ENCODE data around the gene TPRN. TPM values are rescaled to one million over a fixed set of nuclear protein-coding genes. Genes with fewer than 3 reads are reported as not detected.

TPRN gene
- total RNA-seq, 1 experiment from 2014 or later: 24.9 TPM

GRCh38 chr9:137227853-137228505, 27.4 kb upstream of the TPRN start:
- no peaks in the 10 kb centered on the region for H3K9me2 ChIP-seq (ENCODE audit: insufficient read depth)
- H2AFZ ChIP-seq (ENCODE audit: low read depth, low read length, poor library complexity, severe bottlenecking): no peak overlapping the region
- ChIA-PET RAD21 (ENCODE audit: low non-redundant PET in 1 of 2, low total read pairs in 2 of 2, uncharacterized antibody in 2 of 2, unreplicated experiment in 2 of 2) (interaction anchor here (0.6 to 1.9 kb wide), 8 partner anchors 14 to 181 kb away, joined by 3 to 9 read pairs (median 4); partner anchors contain the start of genes ANAPC2 (in 2 of the 2) and SSNA1 (in 2 of the 2)), CTCF (interaction anchor here (0.6 to 4.7 kb wide), 18 partner anchors 9 to 199 kb away, joined by 3 to 43 read pairs (median 6); partner anchors contain the start of genes ANAPC2, LRRC26, SAPCD2 and SSNA1), POLR2A (interaction anchor here (0.9 to 2.5 kb wide), 7 partner anchors 9 to 98 kb away, joined by 3 to 16 read pairs (median 3); partner anchors contain the start of genes ANAPC2, SSNA1, TPRN and TUBB4B)
- BruUV-seq (replicated peaks): no TSS peak
- TF ChIP-seq SP1 (IDR thresholded peaks at IDR 0.05; ENCODE audit: low read depth): no peak
- no peak for TF ChIP-seq POLR2A (IDR thresholded peaks at IDR 0.05; ENCODE audit: borderline replicate concordance, extremely low read depth, insufficient read depth, insufficient read length)
- no peak for TF ChIP-seq YY1 (IDR thresholded peaks at IDR 0.05; ENCODE audit: extremely low read depth, insufficient replicate concordance, low read depth, low read length)
- no peak for TF ChIP-seq FOSL1 (IDR thresholded peaks at IDR 0.05; ENCODE audit: low read depth)
- no peak for TF ChIP-seq ELF1 (IDR thresholded peaks at IDR 0.05; ENCODE audit: borderline replicate concordance, low read depth)
- no peak for TF ChIP-seq EZH2phosphoT487 (IDR thresholded peaks at IDR 0.05; ENCODE audit: borderline replicate concordance)
- no peak for TF ChIP-seq ZFX (IDR thresholded peaks at IDR 0.05)
- TF ChIP-seq CTCF (IDR thresholded peaks at IDR 0.05 in 2 of 3, conservative IDR thresholded peaks at IDR 0.05 in 1 of 3; ENCODE audit: borderline replicate concordance in 1 of 3, insufficient read depth in 1 of 3, low read depth in 2 of 3, low read length in 2 of 3): no peak
- TF ChIP-seq POLR2AphosphoS5 (IDR thresholded peaks at IDR 0.05; ENCODE audit: low read depth, low read length): no peak
- no peak for TF ChIP-seq EZH2 (IDR thresholded peaks at IDR 0.05)
- TF ChIP-seq ZBTB33 (IDR thresholded peaks at IDR 0.05; ENCODE audit: extremely low read depth, insufficient replicate concordance, low read length): no peak
- no peak for TF ChIP-seq RAD21 (IDR thresholded peaks at IDR 0.05; ENCODE audit: low read depth)
- TF ChIP-seq CEBPB (IDR thresholded peaks at IDR 0.05; ENCODE audit: low read depth): no peak
- ATAC-seq: no peak
- no peaks in the 10 kb centered on the region for H4K20me1 ChIP-seq (ENCODE audit: insufficient read depth)
- peak overlapping the region in 1 of 2 experiments; percentile 48; a peak in 3 of 4 replicates for H3K4me3 ChIP-seq (replicated peaks in 1 of 2; ENCODE audit: low read depth in 1 of 2, low read length in 2 of 2)
- no peak for DNase-seq (ENCODE audit: low read depth, low spot score)
- intact Hi-C loops (cut with micrococcal nuclease): loop anchor here (1.0 to 10.0 kb wide), 4 partner anchors 41 to 443 kb away; partner anchors contain the start of genes ANAPC2, NPDC1 and SSNA1
- H3K27me3 ChIP-seq (ENCODE audit: insufficient read depth, low read length): no peaks in the 10 kb centered on the region
- peak overlapping the region; percentile 99 for H3K4me2 ChIP-seq (ENCODE audit: low read length)
- H3K27ac ChIP-seq (ENCODE audit: low read depth, low read length): peak overlapping the region; percentile 88
- no peaks in the 10 kb centered on the region for H3K79me2 ChIP-seq (ENCODE audit: insufficient read depth, low read length)
- peaks cover 44 to 61% of the 10 kb centered on the region in 2 experiments for H3K4me1 ChIP-seq (ENCODE audit: control insufficient read depth in 1 of 2, insufficient read depth in 2 of 2, low read length in 2 of 2)
- no peaks in the 10 kb centered on the region for H3K36me3 ChIP-seq (ENCODE audit: control insufficient read depth in 1 of 2, insufficient read depth in 2 of 2, low read length in 2 of 2)
- H3K9ac ChIP-seq (ENCODE audit: low read length): peak overlapping the region; percentile 97; the same call in 1 of the 2 replicates
- no peaks in the 10 kb centered on the region for H3K9me3 ChIP-seq (ENCODE audit: control insufficient read depth in 1 of 2, insufficient read depth in 1 of 2, low read depth in 1 of 2, low read length in 2 of 2)
